Erythroblast (primary cell): ENCODE data around the gene SLC47A2.

Source experiments
- DNase-seq, 2 experiments: peaks; one replicate each; lab custom pipeline; 2025; lab: John Stamatoyannopoulos, UW
- GATA1 ChIP-seq: IDR thresholded peaks from 2 replicates; pipeline ENCODE4 v1.6.1; 2011; ENCODE audit warnings: low read depth, mild to moderate bottlenecking, control low read depth, low read length, moderate library complexity
- POLR2A ChIP-seq: IDR thresholded peaks from 2 replicates; pipeline ENCODE4 v1.6.1; 2011; ENCODE audit warnings: mild to moderate bottlenecking, low read length

The SLC47A2 gene

GRCh38 chr17:19726631-19727376 lies 10.4 kb upstream of the SLC47A2 start:
- no peak for TF ChIP-seq POLR2A
- no peak for TF ChIP-seq GATA1
- no peak for DNase-seq

DNA sequence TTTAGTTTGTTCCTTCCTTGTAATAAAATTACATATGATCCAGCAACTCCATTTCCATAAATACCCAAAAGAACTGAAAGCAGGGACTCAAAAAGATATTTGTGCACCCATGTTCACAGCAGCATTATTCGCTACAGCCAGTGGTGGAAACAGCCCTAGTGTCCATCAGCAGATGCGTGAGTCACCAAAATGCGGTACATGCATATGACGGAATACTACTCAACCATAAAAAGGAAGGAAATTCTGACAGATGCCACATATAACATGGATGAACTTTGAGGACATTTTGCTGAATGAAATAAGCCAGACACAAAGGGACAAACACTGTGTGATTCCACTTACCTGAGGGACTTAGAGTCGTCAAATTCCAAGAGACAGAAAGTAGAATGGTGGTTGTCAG lies 9.1 kb upstream of the SLC47A2 start:
- no peak for TF ChIP-seq GATA1
- TF ChIP-seq POLR2A, result no peak

GRCh38 chr17:19724501-19725420 lies 8.4 kb upstream of the SLC47A2 start:
- TF ChIP-seq GATA1, result no peak
- no peak for TF ChIP-seq POLR2A
- no peak for DNase-seq

More for the DNA sequence above, 9.1 kb upstream of the SLC47A2 start:
- DNase-seq, result no peak

- no peak for DNase-seq
Observed at GRCh38 chr17:19723964-19724363, 7.6 kb upstream of the SLC47A2 start.

DNA sequence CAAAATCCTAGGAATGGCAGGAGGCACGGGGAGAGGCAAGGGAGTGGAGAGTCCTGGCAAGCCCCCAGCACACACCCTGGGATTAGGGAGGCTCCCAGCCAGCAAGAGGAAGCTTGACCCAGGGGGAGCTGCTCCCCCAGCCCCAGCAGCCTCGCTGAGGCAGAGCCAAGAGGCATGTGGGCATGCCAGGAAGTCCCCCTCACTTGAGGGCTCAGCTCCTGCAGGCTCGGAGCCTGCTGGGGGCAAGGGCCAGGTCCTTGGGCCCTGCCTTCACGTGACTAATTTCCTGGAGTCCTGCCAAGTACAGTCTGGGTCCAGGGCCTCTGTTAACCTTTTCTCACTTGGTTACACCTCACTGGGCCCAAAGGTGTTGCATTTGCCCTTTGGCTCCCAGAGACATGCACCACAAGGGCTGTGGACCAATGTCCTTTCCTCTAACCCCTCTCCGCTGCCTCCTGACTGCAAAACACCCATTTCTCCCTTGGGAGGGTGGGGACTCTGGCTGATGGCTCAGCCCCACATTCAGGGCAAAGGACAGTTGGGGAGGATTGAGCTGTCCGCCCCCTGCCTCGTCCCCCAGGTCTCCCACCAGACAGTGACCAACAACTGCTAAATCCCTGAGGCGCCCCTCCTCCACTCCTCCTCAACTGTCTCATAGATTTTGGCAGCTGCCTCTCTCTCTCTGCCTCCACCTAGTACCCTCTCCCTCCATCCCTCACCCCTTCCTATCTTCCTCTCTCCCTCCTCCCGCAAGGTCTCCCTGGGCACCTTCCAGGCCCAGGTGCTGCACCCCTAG lies 4.4 kb upstream of the SLC47A2 start:
- DNase-seq, result no peak
- TF ChIP-seq GATA1 (no peak), POLR2A (no peak)

More at GRCh38 chr17:19723964-19724363, 7.6 kb upstream of the SLC47A2 start:
- TF ChIP-seq POLR2A (no peak), GATA1 (no peak)

GRCh38 chr17:19720210-19720475 lies 3.8 kb upstream of the SLC47A2 start:
- no peak for DNase-seq
- TF ChIP-seq GATA1, result no peak
- TF ChIP-seq POLR2A, result no peak

GRCh38 chr17:19719355-19720209 lies 3.2 kb upstream of the SLC47A2 start:
- no peak for TF ChIP-seq GATA1
- TF ChIP-seq POLR2A, result no peak
- DNase-seq, result no peak

- TF ChIP-seq POLR2A (no peak), GATA1 (no peak)
- DNase-seq, result no peak
Observed at GRCh38 chr17:19718613-19719354, 2.4 kb upstream of the SLC47A2 start.

- TF ChIP-seq GATA1 (no peak), POLR2A (no peak)
Observed at GRCh38 chr17:19718041-19718612, 1.7 kb upstream of the SLC47A2 start.

GRCh38 chr17:19717411-19717908 lies 1.1 kb upstream of the SLC47A2 start:
- DNase-seq, result no peak
- TF ChIP-seq GATA1 (no peak), POLR2A (no peak)

More at GRCh38 chr17:19718041-19718612, 1.7 kb upstream of the SLC47A2 start:
- no peak for DNase-seq

DNA sequence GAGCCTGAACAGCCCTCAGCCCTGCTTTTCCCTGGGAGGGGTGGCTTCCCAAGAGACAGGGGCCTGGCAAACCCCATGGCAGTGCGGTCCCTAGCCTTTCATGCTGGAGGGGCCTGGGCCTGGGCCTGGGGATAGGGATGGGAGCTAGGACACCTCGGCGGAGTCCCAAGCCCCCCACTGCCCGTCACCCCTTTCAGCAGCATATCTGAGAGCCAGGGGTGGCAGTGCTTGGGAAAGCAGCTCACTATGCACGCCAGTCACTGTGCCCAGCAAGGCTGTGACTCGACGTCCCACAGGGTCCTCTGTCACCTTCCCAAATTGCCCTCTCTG lies 612 bp upstream of the SLC47A2 start:
- no peak for TF ChIP-seq POLR2A
- TF ChIP-seq GATA1, result no peak
- DNase-seq, result no peak
